ENCODE data around the gene OR4D6. TPM values are rescaled to one million over a fixed set of nuclear protein-coding genes. Genes with fewer than 3 reads are reported as not detected.

The OR4D6 gene
- total RNA-seq, 1 donor from 2014 or later, result not detected

- Mint-ChIP-seq H3K4me1 (no peaks in the 10 kb centered on the region), H3K4me3 (no peak within 1 kb of the TSS), H3K27ac (no peak within 1 kb of the TSS), H3K27me3 (ENCODE audit: low read depth) (peaks cover 13% of the 10 kb centered on the region), H3K36me3 (no peaks in the 10 kb centered on the region), H3K9me3 (no peaks in the 10 kb centered on the region)
- no peak for DNase-seq (ENCODE audit: low spot score in 2 of 2, unreplicated experiment in 2 of 2)
- TF ChIP-seq CTCF (IDR thresholded peaks at IDR 0.05; ENCODE audit: unreplicated experiment), result no peak
These were observed 16.3 kb downstream of the OR4D6 start, which contains the start of gene OR4D10 for GRCh38 chr11:59473015-59473414. TSS of gene OR4D10 (plus strand) at chr11:59473315. CDS start at chr11:59477430, 4,115 bp downstream.

GRCh38 chr11:59475176-59475575, 18.4 kb downstream of the OR4D6 start:
- H3K4me3 Mint-ChIP-seq, result no peak overlapping the region
- no peak for DNase-seq (ENCODE audit: low spot score in 2 of 2, unreplicated experiment in 2 of 2)
- H3K27ac Mint-ChIP-seq, result no peak overlapping the region
- H3K4me1 Mint-ChIP-seq, result no peaks in the 10 kb centered on the region
- no peaks in the 10 kb centered on the region for H3K9me3 Mint-ChIP-seq
- H3K36me3 Mint-ChIP-seq, result no peaks in the 10 kb centered on the region
- peaks cover 17% of the 10 kb centered on the region for H3K27me3 Mint-ChIP-seq (ENCODE audit: low read depth)
- TF ChIP-seq CTCF (IDR thresholded peaks at IDR 0.05; ENCODE audit: unreplicated experiment), result no peak

- Mint-ChIP-seq H3K27me3 (ENCODE audit: low read depth) (peaks cover 14% of the 10 kb centered on the region), H3K4me1 (no peaks in the 10 kb centered on the region), H3K27ac (no peak overlapping the region), H3K9me3 (no peaks in the 10 kb centered on the region), H3K36me3 (no peaks in the 10 kb centered on the region), H3K4me3 (no peak overlapping the region)
- no peak for DNase-seq (ENCODE audit: low spot score in 2 of 2, unreplicated experiment in 2 of 2)
- TF ChIP-seq CTCF (IDR thresholded peaks at IDR 0.05; ENCODE audit: unreplicated experiment), result no peak
These were observed 23.1 kb downstream of the OR4D6 start for GRCh38 chr11:59479906-59480305.

GRCh38 chr11:59480359-59480758, 23.6 kb downstream of the OR4D6 start:
- Mint-ChIP-seq H3K27ac (no peak overlapping the region), H3K36me3 (no peaks in the 10 kb centered on the region), H3K9me3 (no peaks in the 10 kb centered on the region), H3K27me3 (ENCODE audit: low read depth) (peaks cover 16% of the 10 kb centered on the region), H3K4me3 (no peak overlapping the region), H3K4me1 (no peaks in the 10 kb centered on the region)
- DNase-seq (ENCODE audit: low spot score in 2 of 2, unreplicated experiment in 2 of 2), result no peak
- no peak for TF ChIP-seq CTCF (IDR thresholded peaks at IDR 0.05; ENCODE audit: unreplicated experiment)

GRCh38 chr11:59501931-59502330, 45.2 kb downstream of the OR4D6 start:
- no peak for TF ChIP-seq CTCF (IDR thresholded peaks at IDR 0.05; ENCODE audit: unreplicated experiment)
- Mint-ChIP-seq H3K36me3 (no peaks in the 10 kb centered on the region), H3K27me3 (ENCODE audit: low read depth) (peaks cover 24% of the 10 kb centered on the region), H3K9me3 (peaks cover 2% of the 10 kb centered on the region), H3K4me3 (no peak overlapping the region), H3K27ac (no peak overlapping the region), H3K4me1 (no peaks in the 10 kb centered on the region)
- DNase-seq (ENCODE audit: low spot score in 2 of 2, unreplicated experiment in 2 of 2), result no peak

GRCh38 chr11:59503276-59503675, 46.5 kb downstream of the OR4D6 start, which contains the start of gene OR4D11:
TSS of gene OR4D11 (plus strand) at chr11:59503576. CDS start at chr11:59503576, 0 bp downstream.
- H3K27me3 Mint-ChIP-seq (ENCODE audit: low read depth), result peaks cover 15% of the 10 kb centered on the region
- H3K9me3 Mint-ChIP-seq, result peaks cover 2% of the 10 kb centered on the region
- no peak for TF ChIP-seq CTCF (IDR thresholded peaks at IDR 0.05; ENCODE audit: unreplicated experiment)
- no peak within 1 kb of the TSS for H3K27ac Mint-ChIP-seq
- no peaks in the 10 kb centered on the region for H3K4me1 Mint-ChIP-seq
- no peaks in the 10 kb centered on the region for H3K36me3 Mint-ChIP-seq
- no peak for DNase-seq (ENCODE audit: low spot score in 2 of 2, unreplicated experiment in 2 of 2)
- H3K4me3 Mint-ChIP-seq, result no peak within 1 kb of the TSS

Measured in mesothelial cell of epicardium (in vitro differentiated cells).